H4 (cell line): ENCODE data around the gene MRPL34. TPM values are rescaled to one million over a fixed set of nuclear protein-coding genes. Genes with fewer than 3 reads are reported as not detected.
"Not testable (repeated sequence)": the region's sequence is repeated elsewhere in the genome, so short reads cannot be mapped to it uniquely, and the experiment has no call there.

Experiments used
- DNase-seq: peaks from one replicate; pipeline ENCODE4 v3.0.0-alpha.2; 2015; ENCODE audit warnings: low spot score
- total RNA-seq: library from RNA; depleted of rRNA; stranded (reverse); fragments of >200 nt; shearing (Covaris generic); gene quantifications from 2 replicates; pipeline ENCODE4 v1.2.3, GENCODE V29; 2014

The MRPL34 gene
- total RNA-seq, 1 experiment from 2014 or later = 76.2 TPM

GRCh38 chr19:17285415-17286135, 20.1 kb upstream of the MRPL34 start:
- no peak for DNase-seq

DNA sequence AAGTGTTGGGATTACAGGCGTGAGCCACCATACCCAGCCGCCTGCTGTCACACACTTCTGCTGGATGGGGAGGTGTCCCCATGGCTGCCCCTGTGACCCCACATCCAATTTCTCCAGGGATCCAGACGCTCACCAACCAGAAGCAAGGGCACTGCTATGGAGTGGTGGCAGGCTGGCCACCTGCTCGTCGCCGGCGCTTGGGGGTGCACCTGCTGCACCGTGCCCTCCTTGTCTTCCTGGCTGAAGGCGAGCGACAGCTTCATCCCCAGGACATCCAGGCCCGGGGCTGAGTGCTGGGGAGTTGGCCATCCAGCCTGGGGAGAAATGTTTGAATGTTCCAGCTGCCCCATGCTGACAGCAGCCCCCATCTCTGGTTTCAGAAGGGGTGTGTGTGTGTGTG, 19.4 kb upstream of the MRPL34 start:
- no peak for DNase-seq

DNA sequence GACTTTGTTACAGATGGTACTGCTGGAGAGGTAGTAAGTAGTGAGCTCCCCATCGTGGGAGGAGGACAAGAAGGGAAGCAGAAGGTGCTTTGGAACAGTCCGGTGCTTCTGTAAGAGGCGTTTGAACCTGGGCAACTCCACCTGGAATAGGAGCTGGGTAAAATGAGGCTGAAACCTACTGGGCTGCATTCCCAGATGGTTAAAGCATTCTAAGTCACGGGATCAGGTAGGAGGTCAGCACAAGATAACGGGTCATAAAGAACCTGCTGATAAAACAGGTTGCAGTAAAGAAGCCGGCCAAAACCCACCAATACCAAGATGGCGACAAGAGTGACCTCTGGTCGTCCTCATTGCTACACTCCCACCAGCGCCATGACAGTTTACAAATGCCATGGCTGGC, 18.9 kb upstream of the MRPL34 start:
- no peak for DNase-seq

- no peak for DNase-seq
These were observed 16.2 kb upstream of the MRPL34 start for GRCh38 chr19:17289489-17289888.

DNA sequence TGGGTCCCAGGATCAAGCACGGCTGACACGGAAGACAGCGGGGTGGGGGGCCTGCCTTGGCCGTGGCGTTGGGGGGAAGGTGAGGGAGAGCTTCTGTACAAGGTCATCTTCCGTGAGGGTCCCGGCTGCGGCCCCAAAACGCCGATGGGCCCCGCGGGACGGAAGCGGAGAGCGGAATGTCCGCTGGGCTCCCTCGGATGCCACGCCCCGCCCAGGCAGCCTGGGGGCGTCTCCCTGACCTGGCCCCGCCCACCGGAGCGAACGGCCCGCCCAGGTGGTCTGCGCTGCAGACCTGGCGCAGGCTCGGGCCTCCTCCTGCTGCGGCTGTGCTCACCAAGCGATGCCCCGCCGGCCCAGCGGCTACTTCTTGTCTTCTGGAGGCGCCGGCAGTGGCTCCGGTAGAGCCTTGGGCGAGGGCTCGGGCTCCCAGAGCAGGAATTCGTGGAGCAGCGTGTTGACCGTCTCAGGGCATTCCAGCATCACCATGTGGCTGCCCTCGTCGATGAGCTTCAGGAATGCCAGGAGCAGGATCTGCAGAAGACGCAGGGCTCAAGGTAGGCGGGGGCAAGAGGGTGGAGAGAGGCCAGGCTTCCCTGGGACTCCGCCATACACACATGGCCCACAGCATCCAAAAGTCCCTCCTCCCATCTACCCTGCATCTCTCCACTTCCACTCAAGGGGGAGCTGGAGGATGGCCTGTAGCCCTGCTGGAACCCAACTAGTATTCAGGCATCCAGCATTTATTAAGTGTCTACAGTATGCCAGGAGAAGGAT, 13.2 kb upstream of the MRPL34 start:
- peak; percentile 85 for DNase-seq

DNA sequence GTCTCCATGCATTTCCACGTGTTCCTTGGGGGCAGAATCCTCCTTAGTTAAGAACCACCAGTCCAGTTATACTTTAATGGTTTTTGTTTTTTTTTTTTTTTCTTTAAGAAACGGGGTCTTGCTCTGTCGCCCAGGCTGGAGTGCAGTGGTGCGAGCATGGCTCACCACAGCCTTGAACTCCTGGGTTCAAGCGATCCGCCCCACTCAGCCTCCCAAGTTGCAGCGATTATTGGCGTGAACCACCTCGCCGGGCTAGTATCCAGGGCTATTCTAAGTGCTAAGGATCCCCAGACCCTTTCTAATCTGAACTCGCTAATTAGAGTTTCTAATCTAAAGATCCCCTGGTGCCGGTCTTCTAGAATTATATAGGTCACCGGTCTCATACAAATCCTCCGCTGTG, 12.1 kb upstream of the MRPL34 start:
- no peak for DNase-seq

GRCh38 chr19:17294051-17294891, 11.4 kb upstream of the MRPL34 start:
- no peak for DNase-seq

GRCh38 chr19:17295551-17295950, 10.1 kb upstream of the MRPL34 start:
- DNase-seq = not testable (repeated sequence)

GRCh38 chr19:17296273-17296672, 9.4 kb upstream of the MRPL34 start:
- DNase-seq = peak; percentile 60

- DNase-seq = no peak
These were observed 8.7 kb upstream of the MRPL34 start for GRCh38 chr19:17296976-17297375.

DNA sequence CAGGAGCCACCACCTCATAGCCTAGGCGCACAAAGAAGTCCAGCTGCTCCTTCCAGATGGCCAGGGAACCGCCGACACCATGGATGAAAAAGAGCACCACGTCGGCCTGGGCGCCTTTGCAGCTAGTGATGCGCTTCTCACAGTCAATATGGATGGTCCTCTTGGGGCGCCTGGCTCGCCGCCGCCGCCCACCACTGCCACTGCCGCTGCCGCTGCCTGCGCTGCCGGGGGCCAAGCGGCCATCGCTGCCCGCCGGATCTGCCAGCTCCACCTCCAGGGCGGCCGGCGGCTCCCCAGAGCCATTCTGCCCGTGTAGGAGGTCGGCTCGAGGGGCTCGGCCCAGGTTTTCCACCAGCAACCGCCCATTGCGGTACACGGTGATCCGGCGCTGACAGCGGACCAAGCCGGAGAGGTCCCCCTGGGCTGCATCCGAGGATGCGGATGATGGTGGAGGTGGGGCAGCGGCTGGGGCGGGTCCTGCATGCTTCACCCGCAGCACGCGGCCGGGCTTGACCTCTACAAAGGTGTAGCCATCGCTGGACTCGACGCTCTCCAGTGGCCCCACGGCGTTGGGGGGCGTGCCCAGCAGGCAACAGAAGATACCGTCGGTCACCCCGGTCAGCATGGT, 4.6 kb upstream of the MRPL34 start:
- no peak for DNase-seq

DNA sequence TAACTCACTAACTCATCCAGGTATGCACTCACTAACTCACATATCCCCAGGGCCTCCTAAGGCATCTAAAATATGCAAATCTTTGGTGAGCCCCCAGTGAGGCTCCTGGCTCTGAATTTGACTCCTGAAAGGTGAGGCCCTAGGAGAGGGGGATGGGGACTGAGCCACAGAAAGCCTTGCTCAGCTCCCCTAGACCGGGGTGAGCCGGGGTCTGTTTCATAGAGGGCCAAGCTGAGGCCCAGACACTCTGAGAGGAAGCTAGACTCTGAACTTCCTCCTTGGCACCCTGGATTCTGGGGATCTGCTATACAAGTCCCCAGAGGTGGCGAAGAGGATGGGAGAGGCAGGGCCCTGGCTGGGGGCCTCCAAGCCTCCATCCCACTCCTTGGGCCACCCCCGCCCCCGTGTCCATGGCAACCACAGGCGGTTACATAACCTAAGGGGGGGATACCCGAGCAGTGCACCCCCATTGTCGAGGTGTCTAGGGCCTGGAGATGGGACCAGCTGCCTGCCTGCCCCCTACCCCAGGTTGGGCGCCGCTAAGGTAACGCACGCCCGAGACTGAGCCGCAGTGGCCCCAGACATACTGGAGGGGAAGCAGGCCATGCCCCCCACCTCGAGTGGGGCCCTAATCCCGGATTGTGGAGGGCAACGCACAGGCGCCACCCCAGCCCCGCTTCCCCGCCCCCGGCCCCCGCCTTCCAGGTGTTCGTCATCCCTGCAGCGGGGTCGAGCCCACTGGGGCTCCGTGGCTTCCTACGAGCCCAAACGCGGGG, 3.1 kb upstream of the MRPL34 start:
- no peak for DNase-seq

DNA sequence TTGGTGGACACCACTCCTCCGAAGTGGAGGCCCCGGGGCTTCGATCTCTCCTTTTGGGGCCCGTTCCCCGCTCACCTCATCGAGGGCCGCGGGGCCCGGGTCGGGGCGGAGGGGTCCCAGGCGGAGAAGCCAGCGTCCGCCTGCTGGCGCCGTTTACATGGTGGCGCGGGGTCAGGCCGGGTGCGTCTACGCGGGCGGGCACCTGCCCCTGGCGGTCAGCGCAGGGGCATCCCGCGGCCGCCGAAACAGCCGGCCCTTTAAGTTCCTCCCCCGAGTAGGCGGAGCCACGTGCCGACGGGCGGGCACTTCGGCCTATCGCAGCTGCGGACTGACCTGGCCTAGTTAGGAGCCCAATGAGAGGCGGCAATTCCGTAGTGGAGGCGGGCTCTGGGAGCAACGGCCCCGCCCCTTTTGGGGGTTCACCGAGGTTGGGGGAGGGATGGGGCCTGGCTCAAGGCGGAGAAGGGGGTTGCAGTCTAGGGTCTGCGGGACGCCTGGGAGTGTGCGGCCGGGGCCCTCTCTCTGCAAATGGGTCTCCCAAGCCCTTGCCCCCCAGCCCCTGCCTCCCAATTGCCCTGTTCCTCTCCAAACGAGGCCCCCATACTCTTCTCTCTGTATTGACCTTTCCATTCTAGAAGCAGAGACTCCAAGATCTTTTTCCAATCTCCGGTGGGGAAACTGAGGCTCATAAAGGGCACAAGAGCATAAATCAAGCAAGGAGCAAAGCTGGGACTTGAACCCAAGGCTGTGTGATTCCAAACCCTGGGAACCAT, 2.3 kb upstream of the MRPL34 start, which contains the start of gene ABHD8:
Gene ABHD8 (minus strand): TSS at position 259 of the 773 bp plus-strand sequence. CDS start 1,809 bp downstream, outside the sequence.
- DNase-seq = peak; percentile 78

DNA sequence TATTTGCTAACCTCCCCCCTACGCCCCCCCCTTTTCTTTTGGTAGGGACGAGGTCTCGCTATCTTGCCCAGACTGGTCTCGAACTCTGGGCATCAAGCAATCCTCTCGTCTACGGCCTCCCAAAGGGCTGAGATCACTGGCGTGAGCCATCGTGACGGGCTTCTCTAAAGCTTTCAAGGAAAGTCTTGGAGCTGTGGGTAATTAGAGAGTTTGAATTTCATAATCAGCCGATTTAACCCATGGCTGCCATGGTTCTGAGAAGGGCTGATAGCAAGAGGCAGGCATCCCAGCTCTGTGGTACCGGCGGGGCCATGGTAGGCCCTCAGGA, 1.8 kb upstream of the MRPL34 start:
- no peak for DNase-seq

GRCh38 chr19:17304386-17305215, 1.1 kb upstream of the MRPL34 start:
- DNase-seq = no peak

DNA sequence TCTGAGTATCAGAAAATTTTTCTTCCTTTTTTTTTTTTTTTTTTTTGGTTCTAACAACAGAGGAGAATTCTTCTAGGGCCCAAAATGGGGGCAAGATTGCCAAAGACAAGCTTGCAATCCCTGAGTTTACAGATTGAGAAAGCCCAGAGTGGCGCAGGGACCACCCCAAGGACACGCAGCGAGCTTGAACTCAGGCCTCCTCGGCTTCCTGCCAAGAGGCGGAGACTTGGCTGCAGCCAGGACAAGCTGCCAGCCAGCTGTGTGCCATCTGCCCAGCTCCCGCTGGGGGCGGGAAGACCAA, 506 bp upstream of the MRPL34 start:
- DNase-seq = no peak

- DNase-seq = no peak
These were observed 628 bp downstream of the MRPL34 start for GRCh38 chr19:17306285-17306714.

- no peak for DNase-seq
These were observed 2.3 kb downstream of the MRPL34 start for GRCh38 chr19:17307876-17308377.

DNA sequence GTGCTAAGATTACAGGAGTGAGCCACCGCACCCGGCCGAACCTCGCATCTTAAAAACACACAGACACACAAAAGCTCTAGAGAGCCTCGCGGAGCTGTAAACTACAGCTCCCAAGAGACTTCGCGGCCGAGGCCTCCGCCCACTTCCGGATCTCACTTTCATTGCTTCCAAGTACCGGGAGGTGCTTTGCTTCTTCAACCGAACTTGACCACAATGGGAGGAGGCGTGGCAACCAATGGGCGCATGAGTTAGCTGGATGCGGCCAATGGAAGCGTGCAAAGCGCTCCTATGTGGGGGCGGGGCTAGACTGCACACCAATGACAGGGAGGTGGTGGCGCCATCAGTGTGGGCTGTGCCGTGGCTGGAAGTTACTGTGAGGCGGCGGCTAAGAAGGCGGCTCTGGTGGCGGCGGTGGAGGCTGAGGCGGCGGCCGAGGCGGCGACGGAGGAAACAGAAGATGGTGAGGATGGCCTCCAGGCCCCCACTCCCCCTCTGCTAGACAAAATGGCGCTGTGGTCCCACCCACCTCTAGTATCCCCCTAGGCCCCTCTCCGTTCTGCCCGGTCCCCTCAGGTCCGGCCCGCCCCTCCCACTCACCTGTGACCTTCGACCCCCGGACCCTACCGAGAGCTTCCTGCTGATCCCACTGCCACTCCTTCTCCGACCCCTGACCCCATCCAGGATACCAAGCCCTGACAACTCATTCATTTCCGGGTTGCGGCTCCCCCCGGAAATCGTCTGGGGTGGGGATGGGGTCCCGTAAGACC, 3.7 kb downstream of the MRPL34 start, which contains the start of gene DDA1:
Gene DDA1 (plus strand): TSS at position 366 of the 767 bp plus-strand sequence. CDS start 92 bp downstream, at position 458.
- DNase-seq = peak; percentile 100
